Suprapubic skin (tissue), 4 donors: ENCODE results near the gene LEP. TPM values are rescaled to one million over a fixed set of nuclear protein-coding genes. Genes with fewer than 3 reads are reported as not detected.
"Not testable (repeated sequence)": the region's sequence is repeated elsewhere in the genome, so short reads cannot be mapped to it uniquely, and the experiment has no call there.

Experiments used
- DNase-seq, 2 donors: peaks; one replicate each; pipeline ENCODE4 v3.0.0-alpha.2; 2019; ENCODE audit warnings: low spot score in 2 of 2
- H3K27ac ChIP-seq: fragments of 200-600 bp; sonication (generic); one replicate; pipeline ENCODE4 v1.5.1; 2019
- H3K27me3 ChIP-seq: fragments of 200-600 bp; sonication (generic); one replicate; pipeline ENCODE4 v1.5.1; 2019
- H3K36me3 ChIP-seq: fragments of 200-600 bp; sonication (generic); one replicate; pipeline ENCODE4 v1.5.1; 2019
- H3K4me1 ChIP-seq: fragments of 200-600 bp; sonication (generic); one replicate; pipeline ENCODE4 v1.5.1; 2019
- H3K4me3 ChIP-seq: fragments of 200-600 bp; sonication (generic); one replicate; pipeline ENCODE4 v1.5.1; 2019; ENCODE audit warnings: mild to moderate bottlenecking
- H3K9me3 ChIP-seq: fragments of 200-600 bp; sonication (generic); one replicate; pipeline ENCODE4 v1.5.1; 2019
- CTCF ChIP-seq, 2 donors: fragments of 200-600 bp in 1 of 2; fragments of 450-650 bp in 1 of 2; sonication (generic) in 1 of 2; IDR thresholded peaks; one replicate each; pipeline ENCODE4 v1.5.1; 2016 to 2019; ENCODE audit warnings: antibody characterized with exemption in 2 of 2, mild to moderate bottlenecking in 1 of 2, moderate library complexity in 1 of 2
- EP300 ChIP-seq: sonication (generic); formaldehyde crosslinking; IDR thresholded peaks from one replicate; pipeline ENCODE4 v1.6.1; 2017; ENCODE audit warnings: antibody characterized with exemption
- POLR2A ChIP-seq, 2 donors: fragments of 450-650 bp; IDR thresholded peaks; one replicate each; pipeline ENCODE4 v1.6.1; 2017; ENCODE audit warnings: antibody characterized with exemption in 2 of 2, mild to moderate bottlenecking in 2 of 2, moderate library complexity in 2 of 2
- POLR2AphosphoS5 ChIP-seq, 3 donors: sonication (generic); formaldehyde crosslinking; IDR thresholded peaks; one replicate each; pipeline ENCODE4 v1.6.1; 2017; ENCODE audit warnings: antibody characterized with exemption in 3 of 3
- WGBS: methylation state at CpG from one replicate; pipeline ENCODE4 v1.1.5; 2018; 5-methylcytosine and 5-hydroxymethylcytosine counted together
- total RNA-seq, 4 donors: library from RNA; depleted of rRNA; stranded (reverse); fragments of >200 nt; gene quantifications; one replicate each; pipeline ENCODE4 v1.1.0, GENCODE V29; 2016

Gene LEP
- total RNA-seq, 4 donors from 2014 or later = 0.76 to 11.8 (median 4.8) TPM

- H3K36me3 ChIP-seq = no peaks in the 10 kb centered on the region
- H3K4me1 ChIP-seq = no peaks in the 10 kb centered on the region
- no peaks in the 10 kb centered on the region for H3K9me3 ChIP-seq
- H3K27me3 ChIP-seq = no peaks in the 10 kb centered on the region
- WGBS = 95% methylated on average over 4 of the region's 4 CpGs
- no peak for TF ChIP-seq EP300
- TF ChIP-seq POLR2A (IDR thresholded peaks at IDR 0.05) = no peak
- TF ChIP-seq POLR2AphosphoS5 (IDR thresholded peaks at IDR 0.05) = no peak
- no peak for TF ChIP-seq CTCF (IDR thresholded peaks at IDR 0.05)
- no peak overlapping the region for H3K27ac ChIP-seq
- DNase-seq = no peak
- H3K4me3 ChIP-seq = no peak overlapping the region
Observed at GRCh38 chr7:128287556-128287955, 46.5 kb downstream of the LEP start.

- not testable (repeated sequence) for H3K36me3 ChIP-seq, H3K27me3 ChIP-seq, H3K9me3 ChIP-seq, H3K4me3 ChIP-seq, H3K27ac ChIP-seq, DNase-seq
- H3K4me1 ChIP-seq = peaks cover 12% of the 10 kb centered on the region
- WGBS = 91% methylated on average over 7 of the region's 7 CpGs
Observed at GRCh38 chr7:128298004-128298403, 56.9 kb downstream of the LEP start.

- Histone ChIP-seq H3K9me3 (no peaks in the 10 kb centered on the region), H3K36me3 (peaks cover 7% of the 10 kb centered on the region), H3K4me1 (peaks cover 12% of the 10 kb centered on the region), H3K27ac (no peak overlapping the region), H3K4me3 (no peak overlapping the region), H3K27me3 (no peaks in the 10 kb centered on the region)
- 39% methylated on average over 7 of the region's 7 CpGs for WGBS
- DNase-seq = no peak
- TF ChIP-seq CTCF (IDR thresholded peaks at IDR 0.05) (no peak), POLR2A (IDR thresholded peaks at IDR 0.05) (no peak), EP300 (no peak), POLR2AphosphoS5 (IDR thresholded peaks at IDR 0.05) (no peak)
Observed at GRCh38 chr7:128299109-128299607, 58.1 kb downstream of the LEP start.

- TF ChIP-seq POLR2AphosphoS5 (IDR thresholded peaks at IDR 0.05) (no peak), EP300 (no peak), POLR2A (IDR thresholded peaks at IDR 0.05) (no peak), CTCF (IDR thresholded peaks at IDR 0.05) (no peak)
- H3K27me3 ChIP-seq = no peaks in the 10 kb centered on the region
- 49% methylated on average over 10 of the region's 10 CpGs for WGBS
- H3K27ac ChIP-seq = no peak overlapping the region
- peaks cover 12% of the 10 kb centered on the region for H3K4me1 ChIP-seq
- no peak overlapping the region for H3K4me3 ChIP-seq
- H3K36me3 ChIP-seq = peaks cover 22% of the 10 kb centered on the region
- no peak for DNase-seq
- no peaks in the 10 kb centered on the region for H3K9me3 ChIP-seq
Observed at GRCh38 chr7:128302139-128302538, 61.1 kb downstream of the LEP start.

- peaks cover 31% of the 10 kb centered on the region for H3K36me3 ChIP-seq
- no peak for DNase-seq
- no peak overlapping the region for H3K4me3 ChIP-seq
- 86% methylated on average over 1 of the region's 2 CpGs for WGBS
- peaks cover 12% of the 10 kb centered on the region for H3K4me1 ChIP-seq
- no peak overlapping the region for H3K27ac ChIP-seq
- H3K27me3 ChIP-seq = no peaks in the 10 kb centered on the region
- no peak for TF ChIP-seq POLR2A (IDR thresholded peaks at IDR 0.05)
- TF ChIP-seq CTCF (IDR thresholded peaks at IDR 0.05) = no peak
- no peak for TF ChIP-seq POLR2AphosphoS5 (IDR thresholded peaks at IDR 0.05)
- no peak for TF ChIP-seq EP300
- no peaks in the 10 kb centered on the region for H3K9me3 ChIP-seq
Observed at GRCh38 chr7:128303133-128303532, 62.1 kb downstream of the LEP start.

- Histone ChIP-seq H3K4me1 (peaks cover 9% of the 10 kb centered on the region), H3K27ac (no peak overlapping the region), H3K4me3 (no peak overlapping the region), H3K9me3 (no peaks in the 10 kb centered on the region), H3K27me3 (no peaks in the 10 kb centered on the region), H3K36me3 (peaks cover 35% of the 10 kb centered on the region)
- DNase-seq = no peak
- WGBS = 78% methylated on average over 5 of the region's 5 CpGs
- TF ChIP-seq CTCF (IDR thresholded peaks at IDR 0.05) = no peak
- TF ChIP-seq EP300 = no peak
- no peak for TF ChIP-seq POLR2AphosphoS5 (IDR thresholded peaks at IDR 0.05)
Observed at GRCh38 chr7:128303643-128304042, 62.6 kb downstream of the LEP start.
